HTR-8/SVneo (cell line): ENCODE data around the gene SPEG.
A peak's percentile ranks its signal among the peaks of the same experiment; 100 is the strongest.

ENCODE experiments used
- DNase-seq: peaks from one replicate; pipeline ENCODE4 v3.0.0; 2011; ENCODE audit warnings: low spot score, mixed read lengths; ENCODE audit not compliant: insufficient read length
- FAIRE-seq: peaks from 2 replicates; lab custom pipeline; 2011; peaks lifted over from hg19 to GRCh38; lab: Jason Lieb, UNC

The SPEG gene

GRCh38 chr2:219522111-219523030 is 87.7 kb downstream of the SPEG start:
- no peak for DNase-seq
- no peak for FAIRE-seq

GRCh38 chr2:219523031-219523671 is 88.5 kb downstream of the SPEG start:
- DNase-seq (no peak), FAIRE-seq (no peak)

GRCh38 chr2:219524817-219525216 is 90.2 kb downstream of the SPEG start:
- FAIRE-seq, result no peak
- no peak for DNase-seq

GRCh38 chr2:219525533-219526232 is 91.0 kb downstream of the SPEG start:
- DNase-seq (no peak), FAIRE-seq (no peak)

GRCh38 chr2:219526320-219527075 is 91.9 kb downstream of the SPEG start:
- DNase-seq, result no peak
- no peak for FAIRE-seq

- peak; percentile 20 for FAIRE-seq
Measured at GRCh38 chr2:219527076-219527394, 92.4 kb downstream of the SPEG start.

GRCh38 chr2:219527472-219527871 is 92.8 kb downstream of the SPEG start:
- no peak for DNase-seq
- FAIRE-seq, result no peak

More at GRCh38 chr2:219527076-219527394, 92.4 kb downstream of the SPEG start:
- no peak for DNase-seq

- DNase-seq (peak; percentile 88), FAIRE-seq (peak; percentile 66)
Measured at GRCh38 chr2:219530048-219530963, 95.7 kb downstream of the SPEG start.

- FAIRE-seq (no peak), DNase-seq (no peak)
Measured at GRCh38 chr2:219531639-219532377, 97.2 kb downstream of the SPEG start.

- FAIRE-seq (no peak), DNase-seq (no peak)
Measured at GRCh38 chr2:219532378-219532649, 97.7 kb downstream of the SPEG start.

GRCh38 chr2:219533930-219534661 is 99.5 kb downstream of the SPEG start:
- no peak for DNase-seq
- FAIRE-seq, result no peak

GRCh38 chr2:219536425-219536824 is 101.8 kb downstream of the SPEG start:
- DNase-seq (no peak), FAIRE-seq (no peak)

- no peak for FAIRE-seq
- DNase-seq, result no peak
Measured at GRCh38 chr2:219536967-219537366, 102.3 kb downstream of the SPEG start.

GRCh38 chr2:219537657-219538488 is 103.2 kb downstream of the SPEG start:
- DNase-seq, result no peak

GRCh38 chr2:219538504-219538951 is 103.9 kb downstream of the SPEG start:
- DNase-seq (no peak), FAIRE-seq (no peak)

More at GRCh38 chr2:219537657-219538488, 103.2 kb downstream of the SPEG start:
- FAIRE-seq, result no peak

- no peak for DNase-seq
- no peak for FAIRE-seq
Measured at GRCh38 chr2:219538956-219539788, 104.5 kb downstream of the SPEG start.
